Stimulated activated CD8-positive, alpha-beta memory T cell treated with anti-CD3 and anti-CD28 coated beads, Interleukin-15, amount 100 ng/mL, for 24 hours (primary cell): ENCODE measurements around the gene HOXB8.

Source experiments
- DNase-seq: peaks from one replicate; pipeline ENCODE4 v3.0.0-alpha.2; 2020; ENCODE audit warnings: low read depth

Gene HOXB8

GRCh38 chr17:48624544-48625494 is 9.7 kb upstream of the HOXB8 start:
- no peak for DNase-seq

GRCh38 chr17:48624118-48624517 is 9.0 kb upstream of the HOXB8 start:
- DNase-seq, result no peak

GRCh38 chr17:48623583-48623982 is 8.5 kb upstream of the HOXB8 start:
- no peak for DNase-seq

- no peak for DNase-seq
Observed at GRCh38 chr17:48622857-48623256, 7.8 kb upstream of the HOXB8 start.

GRCh38 chr17:48621410-48622392 is 6.6 kb upstream of the HOXB8 start:
- DNase-seq, result no peak

- no peak for DNase-seq
Observed at GRCh38 chr17:48620461-48621139, 5.5 kb upstream of the HOXB8 start.

- no peak for DNase-seq
Observed at GRCh38 chr17:48619826-48620449, 4.8 kb upstream of the HOXB8 start.

GRCh38 chr17:48618256-48618896 is 3.3 kb upstream of the HOXB8 start:
- peak; percentile 84 for DNase-seq

GRCh38 chr17:48617471-48618255 is 2.6 kb upstream of the HOXB8 start:
- DNase-seq, result no peak

- no peak for DNase-seq
Observed at GRCh38 chr17:48616717-48617470, 1.8 kb upstream of the HOXB8 start.

GRCh38 chr17:48615963-48616716 is 1.0 kb upstream of the HOXB8 start:
- no peak for DNase-seq

- DNase-seq, result no peak
Observed at GRCh38 chr17:48613862-48614694, 1.0 kb downstream of the HOXB8 start.

GRCh38 chr17:48612854-48613691 is 2.0 kb downstream of the HOXB8 start:
- DNase-seq, result no peak

- DNase-seq, result no peak
Observed at GRCh38 chr17:48612456-48612853, 2.6 kb downstream of the HOXB8 start.

- DNase-seq, result no peak
Observed at GRCh38 chr17:48611681-48612455, 3.2 kb downstream of the HOXB8 start.

- DNase-seq, result no peak
Observed at GRCh38 chr17:48611213-48611612, 3.9 kb downstream of the HOXB8 start.
